ENCODE data around the gene TCF4.

TCF4 gene

DNA sequence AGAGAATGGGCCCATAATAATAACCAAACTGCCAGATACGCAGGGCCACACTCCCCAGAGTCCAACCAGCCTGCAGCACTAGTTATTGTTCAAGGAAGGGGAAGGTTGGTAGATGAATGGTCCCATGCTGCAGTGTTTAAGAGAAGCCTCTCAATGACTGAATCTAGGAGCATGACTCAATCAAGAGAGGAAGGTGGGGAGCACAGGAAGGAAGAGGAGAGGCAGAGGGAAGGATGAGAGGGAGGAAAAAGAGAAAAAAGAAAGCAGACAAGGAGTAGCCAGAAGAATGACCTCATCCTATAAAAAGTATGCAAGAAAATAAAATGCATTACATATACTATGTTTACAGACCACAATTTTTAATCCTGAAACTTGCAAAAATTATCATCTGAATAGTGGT is 174.5 kb downstream of the TCF4 start:
- peak; percentile 12 for DNase-seq (ENCODE audit: low read depth)
- no peak overlapping the region for H3K4me3 ChIP-seq (ENCODE audit: low read length)
- no peak for TF ChIP-seq CTCF (IDR thresholded peaks at IDR 0.05; ENCODE audit: insufficient read depth, low read depth, low read length, missing control alignments)

DNA sequence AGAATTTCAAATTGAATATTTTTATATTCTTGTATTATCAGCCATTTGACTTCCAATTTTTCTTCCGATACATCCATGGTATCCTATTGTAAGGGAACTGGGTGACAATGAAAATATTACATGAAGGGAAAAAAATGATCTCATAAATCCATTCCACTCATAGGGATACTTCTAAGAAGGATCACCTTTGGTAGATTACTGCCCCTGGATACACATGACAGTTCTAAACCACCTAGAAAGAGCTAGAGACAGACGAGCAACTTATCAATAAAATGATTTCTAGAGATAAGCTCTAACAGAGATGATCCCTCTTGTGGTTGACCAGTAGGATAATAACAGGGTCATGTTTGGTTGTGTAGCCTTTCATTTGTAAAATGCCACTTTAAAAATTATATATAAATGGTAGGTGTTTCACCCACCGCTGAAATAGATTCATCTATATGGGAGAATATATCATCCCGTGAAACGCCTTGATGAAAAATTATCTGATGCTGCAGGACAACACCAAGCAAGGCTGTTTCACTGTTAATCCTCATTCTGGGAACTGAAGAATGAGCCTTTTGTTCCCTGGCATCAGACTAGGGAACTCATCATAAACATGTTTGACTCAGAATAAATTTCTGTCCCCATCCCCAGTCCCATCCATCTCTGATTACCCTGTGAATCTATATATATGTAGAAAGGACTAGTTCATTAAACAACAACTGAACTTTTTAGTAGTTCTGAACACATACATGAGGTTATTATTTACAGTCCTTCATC is 180.0 kb downstream of the TCF4 start:
- TF ChIP-seq CTCF (IDR thresholded peaks at IDR 0.05; ENCODE audit: insufficient read depth, low read depth, low read length, missing control alignments), result no peak
- H3K4me3 ChIP-seq (ENCODE audit: low read length), result no peak overlapping the region
- no peak for DNase-seq (ENCODE audit: low read depth)

DNA sequence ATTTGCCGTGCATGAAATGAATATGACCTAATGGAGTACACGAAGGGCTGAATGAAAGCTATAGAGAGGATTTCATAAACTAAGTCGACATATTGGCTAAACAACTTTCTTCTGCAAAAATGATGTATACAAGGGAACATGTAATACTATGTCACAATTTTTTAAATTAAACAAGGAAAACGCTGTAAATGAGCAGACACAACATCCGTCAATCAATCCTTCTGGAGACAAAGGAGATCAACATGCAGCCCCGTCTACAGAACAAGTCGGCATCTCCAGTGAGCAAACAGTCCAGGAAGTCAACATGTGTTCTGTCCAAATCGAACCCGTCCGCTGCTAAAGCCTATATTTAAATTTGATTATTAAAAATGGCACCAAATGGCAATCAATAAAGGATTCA is 180.8 kb downstream of the TCF4 start:
- no peak overlapping the region for H3K4me3 ChIP-seq (ENCODE audit: low read length)
- no peak for TF ChIP-seq CTCF (IDR thresholded peaks at IDR 0.05; ENCODE audit: insufficient read depth, low read depth, low read length, missing control alignments)
- DNase-seq (ENCODE audit: low read depth), result no peak

DNA sequence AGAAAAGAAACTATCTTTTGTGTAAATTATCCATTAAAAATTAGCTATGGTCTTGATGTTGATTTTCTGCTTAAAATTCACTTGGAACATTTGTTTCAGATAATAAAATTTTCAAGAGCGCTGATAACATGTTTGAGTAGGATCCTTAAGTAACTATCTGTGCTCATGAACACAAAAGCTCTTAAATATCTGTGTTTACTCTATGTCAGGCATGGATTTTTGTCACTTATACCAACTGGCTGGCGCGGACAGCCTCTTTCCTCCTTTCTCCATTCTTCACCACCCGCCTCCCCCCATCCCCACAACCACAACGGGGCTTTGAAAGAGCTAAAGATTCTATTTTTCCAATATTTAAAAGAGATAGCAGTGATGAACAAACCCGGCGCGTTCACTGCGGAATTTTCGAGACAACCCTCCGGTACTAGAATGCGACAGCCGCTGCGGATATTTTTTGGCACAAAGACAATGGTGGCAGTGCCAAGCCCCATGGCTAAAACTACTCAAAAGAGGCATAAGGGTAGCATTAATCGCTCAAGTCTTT is 181.5 kb downstream of the TCF4 start:
- peak overlapping the region; percentile 14 for H3K4me3 ChIP-seq (ENCODE audit: low read length)

DNA sequence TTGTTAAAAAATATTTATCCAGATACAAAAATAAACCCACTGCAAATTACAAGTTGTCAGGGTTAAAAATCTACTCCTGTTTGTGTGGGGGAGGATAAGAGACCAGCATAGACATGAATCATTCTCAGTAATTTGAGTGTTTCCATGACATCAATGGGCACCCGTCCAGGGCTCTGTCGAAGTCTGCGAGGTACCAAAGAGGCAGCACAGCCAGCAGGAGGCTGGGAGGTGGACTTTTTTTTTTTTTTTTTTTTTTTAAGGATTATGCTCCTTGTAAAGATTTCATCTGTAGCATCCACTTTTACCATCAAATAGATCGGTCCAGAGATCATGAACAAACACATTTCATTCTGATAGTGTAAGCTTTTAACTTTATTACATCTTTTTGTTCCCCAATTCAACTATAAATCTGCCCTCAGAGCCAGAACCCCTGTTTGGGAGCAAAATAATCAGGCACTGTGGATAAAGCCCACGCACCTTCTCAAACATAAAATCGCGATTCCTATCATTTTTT is 182.0 kb downstream of the TCF4 start:
- peak; percentile 88 for DNase-seq (ENCODE audit: low read depth)
- H3K4me3 ChIP-seq (ENCODE audit: low read length), result no peak overlapping the region
- peak; percentile 39 for TF ChIP-seq CTCF (IDR thresholded peaks at IDR 0.05; ENCODE audit: insufficient read depth, low read depth, low read length, missing control alignments)

More for the DNA sequence above, 181.5 kb downstream of the TCF4 start:
- TF ChIP-seq CTCF (IDR thresholded peaks at IDR 0.05; ENCODE audit: insufficient read depth, low read depth, low read length, missing control alignments), result no peak
- DNase-seq (ENCODE audit: low read depth), result no peak

GRCh38 chr18:55405475-55405874 is 182.5 kb downstream of the TCF4 start:
- no peak overlapping the region for H3K4me3 ChIP-seq (ENCODE audit: low read length)
- TF ChIP-seq CTCF (IDR thresholded peaks at IDR 0.05; ENCODE audit: insufficient read depth, low read depth, low read length, missing control alignments), result no peak
- DNase-seq (ENCODE audit: low read depth), result no peak

Measured in epithelial cell of esophagus (primary cell).